Adrenal gland (tissue), 12 donors: ENCODE measurements around the gene RPL11. TPM values are rescaled to one million over a fixed set of nuclear protein-coding genes. Genes with fewer than 3 reads are reported as not detected.

Experiments used
- polyA plus RNA-seq, 3 donors: library from polyadenylated mRNA; stranded (reverse); fragments of 200-250 nt in 2 of 3; fragments of 350-450 nt in 1 of 3; fragmentation: Illumina TruSeq in 1 of 3; extraction: RNeasy Lipid Tissue Mini Kit (QIAGEN cat#74804) in 1 of 3; gene quantifications; one replicate each; pipeline ENCODE4 v1.2.3, GENCODE V29; 2013 to 2014
- total RNA-seq, 9 donors: library from RNA; depleted of rRNA in 4 of 9; stranded (reverse); fragments of >200 nt in 4 of 9; fragments of 120-200 nt in 1 of 9; fragmentation: NEBNext Ultra II Directional in 1 of 9; extraction: Animal tissue kit (Norgen Biotek cat#: 25700) in 1 of 9; gene quantifications; one replicate each; pipeline versions ENCODE4 v1.1.0 to v1.2.4, GENCODE V29; 2013 to 2023
- donor health status: healthy with polysubstance abuse.
- donor health status: Bipolar disorder and iron deficiency.
- donor health status: DM: yes; HTN: yes; CAD: no.
- donor health status: DM: no; HTN: no; CAD: no.
- donor health status: DM: no; HTN: no; CAD: no.
- donor health status: DM: yes; HTN: yes; CAD: no.

RPL11 gene
- total and polyA plus RNA-seq, 12 donors, result 685 to 2,028 (median 921) TPM

Other genes with a start within 250 kb of the RPL11 start
- gene ASAP3, start 207.6 kb upstream of the RPL11 start, total RNA-seq, result 100 to 1,000 TPM in 2 of 9 donors, 10 to 100 TPM in 7; 47.6 to 122 (median 77.3) TPM
- 100 to 1,000 TPM in 1 of 3 donors, 10 to 100 TPM in 2; 22.4 to 117 (median 81.0) TPM for gene ASAP3, start 207.6 kb upstream of the RPL11 start, polyA plus RNA-seq
- 1 to 10 TPM in 1 of 9 donors, under 1 TPM in 7, not detected in 1; 0.12 to 3.7 (median 0.48) TPM for gene E2F2, start 160.6 kb upstream of the RPL11 start, total RNA-seq
- gene E2F2, start 160.6 kb upstream of the RPL11 start, polyA plus RNA-seq, result under 1 TPM; 0.07 to 0.35 (median 0.16) TPM
- gene ID3, start 132.3 kb upstream of the RPL11 start, total RNA-seq, result 100 to 1,000 TPM in 5 of 9 donors, 10 to 100 TPM in 4; 55.3 to 213 (median 103) TPM
- gene ID3, start 132.3 kb upstream of the RPL11 start, polyA plus RNA-seq, result 100 to 1,000 TPM in 2 of 3 donors, 10 to 100 TPM in 1; 28.8 to 133 (median 114) TPM
- 10 to 100 TPM; 28.0 to 44.7 (median 30.9) TPM for gene ELOA, start 51.7 kb downstream of the RPL11 start, total RNA-seq
- 10 to 100 TPM; 11.5 to 37.8 (median 15.1) TPM for gene ELOA, start 51.7 kb downstream of the RPL11 start, polyA plus RNA-seq
- gene PITHD1, start 86.6 kb downstream of the RPL11 start, total RNA-seq, result 10 to 100 TPM; 54.9 to 98.0 (median 64.4) TPM
- gene PITHD1, start 86.6 kb downstream of the RPL11 start, polyA plus RNA-seq, result 100 to 1,000 TPM in 1 of 3 donors, 10 to 100 TPM in 2; 41.9 to 104 (median 52.4) TPM
- 10 to 100 TPM; 44.0 to 91.3 (median 54.2) TPM for gene LYPLA2, start 99.3 kb downstream of the RPL11 start, total RNA-seq
- 10 to 100 TPM; 26.0 to 55.1 (median 48.5) TPM for gene LYPLA2, start 99.3 kb downstream of the RPL11 start, polyA plus RNA-seq
- 10 to 100 TPM; 17.8 to 58.5 (median 29.5) TPM for gene GALE, start 108.9 kb downstream of the RPL11 start, total RNA-seq
- 10 to 100 TPM; 12.0 to 80.8 (median 59.4) TPM for gene GALE, start 108.9 kb downstream of the RPL11 start, polyA plus RNA-seq
- gene HMGCL, start 133.6 kb downstream of the RPL11 start, total RNA-seq, result 100 to 1,000 TPM in 3 of 9 donors, 10 to 100 TPM in 6; 53.9 to 134 (median 96.5) TPM
- gene HMGCL, start 133.6 kb downstream of the RPL11 start, polyA plus RNA-seq, result 10 to 100 TPM; 38.8 to 83.2 (median 43.3) TPM
- 100 to 1,000 TPM in 1 of 9 donors, 10 to 100 TPM in 8; 53.6 to 109 (median 74.7) TPM for gene FUCA1, start 176.5 kb downstream of the RPL11 start, total RNA-seq
- 10 to 100 TPM; 17.9 to 59.0 (median 34.1) TPM for gene FUCA1, start 176.5 kb downstream of the RPL11 start, polyA plus RNA-seq
- gene CNR2, start 221.6 kb downstream of the RPL11 start, total RNA-seq, result under 1 TPM in 2 of 9 donors, not detected in 7; 0.06 to 0.09 TPM
- gene CNR2, start 221.6 kb downstream of the RPL11 start, polyA plus RNA-seq, result under 1 TPM in 1 of 3 donors, not detected in 2; 0.08 TPM